ENCODE measurements around the gene PTPRN2. TPM values are rescaled to one million over a fixed set of nuclear protein-coding genes. Genes with fewer than 3 reads are reported as not detected.
"Not testable (repeated sequence)": the region's sequence is repeated elsewhere in the genome, so short reads cannot be mapped to it uniquely, and the experiment has no call there.

Gene PTPRN2
- total RNA-seq, 1 donor: 0.27 TPM

DNA sequence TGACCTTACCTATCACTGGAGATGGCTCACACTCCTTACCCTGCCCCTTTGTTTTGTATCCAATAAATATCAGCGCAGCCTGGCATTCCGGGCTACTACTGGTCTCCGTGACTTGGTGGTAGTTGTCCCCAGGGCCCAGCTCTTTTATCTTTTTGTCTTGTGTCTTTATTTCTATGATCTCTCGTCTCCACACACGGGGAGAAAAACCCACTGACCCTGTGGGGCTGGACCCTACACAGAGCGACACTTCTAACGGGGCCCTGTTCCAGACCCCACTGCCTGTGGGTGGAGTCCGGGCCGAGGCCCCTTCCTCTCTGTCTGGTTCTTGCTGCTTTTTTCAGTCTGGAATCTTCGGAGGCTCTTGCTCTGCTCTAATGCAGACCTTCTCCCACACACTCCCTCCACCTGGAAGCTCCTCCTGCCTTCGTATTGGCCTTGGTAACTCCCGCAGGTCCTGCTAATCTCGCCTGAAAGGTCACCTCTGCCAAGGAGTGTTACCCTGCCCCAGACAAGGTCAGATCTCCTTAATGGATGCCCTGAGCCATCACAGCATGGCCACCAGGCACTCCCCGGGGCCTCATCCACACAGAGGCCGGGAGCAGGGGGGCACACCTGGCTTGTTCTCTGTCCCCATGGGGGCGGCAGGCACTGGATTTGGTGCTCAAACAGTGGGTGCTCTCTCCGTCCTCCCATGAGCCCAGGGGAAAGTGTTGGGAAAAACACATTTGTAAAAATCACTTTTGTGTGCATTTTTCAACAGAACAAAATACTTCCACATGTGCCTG lies 531.7 kb downstream of the PTPRN2 start:
- no peak for DNase-seq (ENCODE audit: low read depth in 2 of 3, low spot score in 2 of 3)

- DNase-seq (ENCODE audit: low read depth in 2 of 3, low spot score in 2 of 3): no peak
Measured at GRCh38 chr7:158054611-158055010, 533.0 kb downstream of the PTPRN2 start.

DNA sequence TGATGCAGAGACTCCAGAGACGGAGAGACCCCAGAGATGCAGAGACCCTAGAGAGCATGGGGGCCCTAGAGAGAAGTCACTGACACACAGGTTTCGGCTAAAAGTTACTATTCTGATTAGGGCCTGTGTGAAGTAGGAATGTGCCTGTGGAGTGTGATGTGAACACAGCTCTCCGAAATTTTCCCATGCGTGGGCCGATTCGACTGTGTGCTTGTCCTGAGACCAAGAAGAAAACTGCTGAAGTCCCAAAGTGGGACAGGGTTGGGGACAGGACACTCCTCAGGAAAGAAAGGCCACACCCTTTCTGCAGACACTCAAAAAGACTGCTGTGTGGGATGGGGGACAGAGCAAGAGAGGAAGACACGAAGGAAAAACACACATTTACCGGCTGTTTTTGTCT lies 533.5 kb downstream of the PTPRN2 start:
- no peak for DNase-seq (ENCODE audit: low read depth in 2 of 3, low spot score in 2 of 3)

GRCh38 chr7:158053183-158053915 lies 534.3 kb downstream of the PTPRN2 start:
- no peak for DNase-seq (ENCODE audit: low read depth in 2 of 3, low spot score in 2 of 3)

GRCh38 chr7:158052381-158053060 lies 535.1 kb downstream of the PTPRN2 start:
- no peak for DNase-seq (ENCODE audit: low read depth in 2 of 3, low spot score in 2 of 3)

- no peak for DNase-seq (ENCODE audit: low read depth in 2 of 3, low spot score in 2 of 3)
Measured at GRCh38 chr7:158051776-158052175, 535.8 kb downstream of the PTPRN2 start.

- no peak for DNase-seq (ENCODE audit: low read depth in 2 of 3, low spot score in 2 of 3)
Measured at GRCh38 chr7:158050978-158051651, 536.5 kb downstream of the PTPRN2 start.

GRCh38 chr7:158050441-158050977 lies 537.1 kb downstream of the PTPRN2 start:
- DNase-seq (ENCODE audit: low read depth in 2 of 3, low spot score in 2 of 3): no peak

DNA sequence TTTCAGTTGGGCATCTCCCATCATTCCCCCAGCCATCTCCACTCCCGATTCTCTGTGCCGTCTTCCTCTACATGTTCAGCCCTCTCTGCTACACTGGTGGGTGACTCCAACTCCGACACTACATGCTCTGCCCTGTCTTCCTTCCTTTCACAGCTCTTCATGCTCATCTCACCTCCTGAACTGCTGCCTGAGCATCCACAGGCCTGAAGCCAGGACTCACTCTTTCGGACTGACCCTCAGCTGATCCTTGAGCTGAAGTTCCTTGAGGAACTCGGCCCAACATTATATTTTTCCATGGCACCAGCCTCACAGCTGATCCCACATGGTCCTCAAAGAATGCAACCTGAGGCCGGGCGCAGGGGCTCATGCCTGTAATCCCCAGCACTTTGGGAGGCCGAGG lies 538.4 kb downstream of the PTPRN2 start:
- no peak for DNase-seq (ENCODE audit: low read depth in 2 of 3, low spot score in 2 of 3)

GRCh38 chr7:158048569-158048968 lies 539.1 kb downstream of the PTPRN2 start:
- no peak for DNase-seq (ENCODE audit: low read depth in 2 of 3, low spot score in 2 of 3)

DNA sequence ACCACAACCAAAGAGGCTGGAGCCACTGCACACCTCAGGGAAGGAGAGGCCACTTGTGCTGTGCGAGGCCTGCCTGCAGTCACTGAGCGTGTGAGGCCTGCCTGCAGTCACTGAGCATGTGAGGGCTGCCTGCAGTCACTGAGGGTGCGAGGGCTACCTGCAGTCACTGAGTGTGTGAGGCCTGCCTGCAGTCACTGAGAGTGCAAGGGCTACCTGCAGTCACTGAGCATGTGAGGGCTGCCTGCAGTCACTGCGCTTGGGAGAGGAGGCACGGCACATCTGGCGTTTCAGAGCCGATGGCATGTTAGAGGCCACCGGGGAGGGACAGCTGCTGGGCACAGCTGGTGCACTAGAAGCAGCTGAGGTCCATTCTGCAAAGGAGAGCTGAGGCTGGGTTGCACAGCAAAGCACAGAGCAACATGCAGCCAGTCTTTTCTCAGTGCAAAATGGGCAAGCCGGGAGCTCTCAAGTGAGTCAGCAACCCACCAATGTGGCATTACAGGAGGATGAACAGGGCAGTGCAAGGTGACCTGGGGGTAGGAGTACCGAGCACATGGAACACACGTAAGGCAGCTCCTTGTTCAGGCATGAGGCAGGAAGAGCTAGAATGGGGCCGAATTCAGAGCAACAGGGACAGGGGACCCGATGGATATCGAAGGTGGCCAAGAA lies 540.1 kb downstream of the PTPRN2 start:
- DNase-seq (ENCODE audit: low read depth in 2 of 3, low spot score in 2 of 3): no peak

GRCh38 chr7:158046246-158046645 lies 541.4 kb downstream of the PTPRN2 start:
- not testable (repeated sequence) for DNase-seq (ENCODE audit: low read depth in 2 of 3, low spot score in 2 of 3)

- no peak for DNase-seq (ENCODE audit: low read depth in 2 of 3, low spot score in 2 of 3)
Measured at GRCh38 chr7:158044482-158044823, 543.2 kb downstream of the PTPRN2 start.

DNA sequence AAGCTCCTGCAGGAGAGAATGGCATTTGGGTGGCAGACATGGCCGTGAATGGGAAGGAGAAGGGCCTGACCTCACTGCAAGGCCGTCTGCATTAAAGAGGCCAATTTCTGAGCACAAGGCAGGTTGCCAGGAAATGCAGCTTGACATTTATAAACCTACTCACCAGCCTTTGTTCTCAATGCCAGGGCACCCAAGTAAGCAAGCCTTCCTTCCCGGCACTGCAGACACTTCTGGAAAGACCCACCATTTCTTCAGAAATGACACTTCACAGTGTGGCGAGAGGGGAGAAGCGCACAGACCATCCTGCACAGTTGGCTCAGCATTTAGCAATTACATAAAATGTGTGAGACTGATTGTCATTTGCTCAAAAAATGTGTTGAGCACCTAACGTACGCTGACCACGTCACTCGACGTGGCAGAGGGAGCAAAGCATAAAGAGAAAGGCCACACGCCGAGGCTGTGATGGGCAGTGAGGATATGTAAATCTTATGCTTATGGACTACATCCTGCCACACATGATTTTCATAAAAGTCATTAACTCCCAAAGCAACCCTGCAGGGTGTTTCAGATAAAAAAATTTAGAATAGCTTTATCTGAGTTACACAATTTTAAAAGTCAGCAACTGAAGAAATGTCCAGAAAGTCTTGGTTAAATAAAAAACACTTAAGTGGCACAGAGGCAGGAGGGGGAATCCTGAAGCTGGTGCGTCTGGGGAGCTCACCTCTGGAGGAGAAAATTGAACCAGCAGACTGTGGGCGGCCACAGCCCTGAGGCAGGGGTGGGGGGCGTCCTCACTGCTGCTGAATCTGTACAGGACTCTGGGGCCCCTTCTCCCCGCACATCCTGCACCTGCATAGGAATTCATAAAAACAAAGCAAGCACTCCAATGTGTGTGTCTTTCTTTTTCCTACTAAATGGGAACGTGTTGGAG lies 543.8 kb downstream of the PTPRN2 start:
- DNase-seq (ENCODE audit: low read depth in 2 of 3, low spot score in 2 of 3): no peak

- no peak for DNase-seq (ENCODE audit: low read depth in 2 of 3, low spot score in 2 of 3)
Measured at GRCh38 chr7:158042156-158042880, 545.3 kb downstream of the PTPRN2 start.

GRCh38 chr7:158040199-158040598 lies 547.4 kb downstream of the PTPRN2 start:
- DNase-seq (ENCODE audit: low read depth in 2 of 3, low spot score in 2 of 3): no peak

DNA sequence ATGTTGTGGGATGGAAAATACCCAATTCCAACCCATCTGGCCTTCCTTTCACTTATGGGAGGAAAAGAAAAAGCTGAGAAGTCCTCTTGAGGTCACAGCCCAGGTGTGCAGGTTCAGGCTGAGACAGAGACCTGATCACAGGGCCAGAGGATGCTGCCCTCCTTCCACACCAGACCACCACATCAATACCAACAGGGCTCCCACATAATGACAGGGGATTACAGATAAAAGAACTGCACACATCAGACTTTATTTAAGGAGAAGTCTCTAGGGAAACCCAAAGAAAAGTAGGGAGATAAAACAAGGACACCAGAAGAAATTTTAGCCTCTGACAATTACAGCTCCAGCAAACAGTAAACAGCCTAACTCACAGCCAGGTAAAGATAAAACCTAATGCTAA lies 548.4 kb downstream of the PTPRN2 start:
- DNase-seq (ENCODE audit: low read depth in 2 of 3, low spot score in 2 of 3): no peak

DNA sequence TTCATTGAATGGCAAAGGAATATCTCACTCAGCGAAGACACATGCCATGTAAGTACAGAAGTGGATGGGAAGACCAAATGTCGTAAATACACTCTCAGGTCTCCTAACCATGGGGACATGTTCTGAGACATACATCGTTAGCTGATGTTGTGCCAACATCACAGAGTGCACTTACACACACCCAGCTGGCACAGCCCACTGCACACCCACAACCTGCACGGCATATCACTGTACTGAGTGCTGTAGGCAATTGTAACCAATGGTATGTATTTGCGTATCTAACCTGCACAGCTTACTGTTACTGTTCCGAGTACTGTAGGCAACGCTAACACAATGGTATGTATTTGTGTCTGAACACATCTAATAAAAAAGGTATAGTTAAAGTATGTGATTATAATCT lies 550.4 kb downstream of the PTPRN2 start:
- no peak for DNase-seq (ENCODE audit: low read depth in 2 of 3, low spot score in 2 of 3)

DNA sequence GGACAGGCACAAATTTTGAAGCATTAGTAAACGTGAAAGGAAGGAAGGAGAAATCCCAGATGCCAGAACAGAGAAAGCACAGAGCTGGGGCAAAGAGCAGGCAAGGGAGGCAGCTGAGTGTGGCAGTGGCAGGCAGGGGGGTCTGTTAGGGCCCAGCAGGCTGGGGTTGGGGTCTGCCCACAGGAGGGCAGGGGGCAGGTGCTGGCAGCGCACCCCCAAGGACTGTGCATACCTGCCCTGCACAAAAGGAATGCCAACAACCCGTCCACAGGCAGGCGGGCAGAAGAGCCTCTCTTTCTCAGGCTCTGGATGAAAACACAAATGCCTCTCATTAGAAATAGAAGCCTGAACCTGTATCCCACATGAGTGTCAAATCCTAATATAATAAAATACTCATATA lies 552.3 kb downstream of the PTPRN2 start:
- no peak for DNase-seq (ENCODE audit: low read depth in 2 of 3, low spot score in 2 of 3)
